Osteoblast (primary cell): Measurements from ENCODE around the gene TECPR1. TPM values are rescaled to one million over a fixed set of nuclear protein-coding genes. Genes with fewer than 3 reads are reported as not detected.

ENCODE experiments used
- DNase-seq: peaks from one replicate; pipeline ENCODE4 v3.0.0; 2011; ENCODE audit warnings: low spot score, mixed read lengths; ENCODE audit not compliant: insufficient read length; ENCODE audit errors: missing footprints
- H2AFZ ChIP-seq: 2 replicates; pipeline ENCODE4 v1.6.0; 2011; ENCODE audit warnings: mild to moderate bottlenecking, low read length
- H3K27ac ChIP-seq: 2 replicates; pipeline ENCODE4 v1.5.1; 2011; ENCODE audit warnings: mild to moderate bottlenecking, low read depth, low read length, moderate library complexity
- H3K27me3 ChIP-seq: 2 replicates; pipeline ENCODE4 v1.6.0; 2012; ENCODE audit warnings: mild to moderate bottlenecking, control low read depth, inconsistent platforms, low read length, moderate library complexity; ENCODE audit not compliant: insufficient read depth
- H3K36me3 ChIP-seq: 2 replicates; pipeline ENCODE4 v1.5.1; 2011; ENCODE audit warnings: mild to moderate bottlenecking, low read length, control low read depth, moderate library complexity; ENCODE audit not compliant: insufficient read depth
- H3K4me1 ChIP-seq: 2 replicates; pipeline ENCODE4 v1.5.1; 2011; ENCODE audit warnings: mild to moderate bottlenecking, low read length, control low read depth, moderate library complexity; ENCODE audit not compliant: insufficient read depth
- H3K4me2 ChIP-seq: 2 replicates; pipeline ENCODE4 v1.6.0; 2011; ENCODE audit warnings: mild to moderate bottlenecking, low read length; ENCODE audit not compliant: insufficient read depth
- H3K4me3 ChIP-seq: fragments of 200-600 bp; sonication (generic); 3 replicates; pipeline ENCODE4 v1.5.1; 2012; ENCODE audit warnings: mild to moderate bottlenecking, low read length, inconsistent platforms; ENCODE audit not compliant: insufficient read depth
- H3K79me2 ChIP-seq: 2 replicates; pipeline ENCODE4 v1.6.0; 2012; ENCODE audit warnings: mild to moderate bottlenecking, low read length, control low read depth, inconsistent platforms; ENCODE audit not compliant: insufficient read depth
- H3K9me3 ChIP-seq: 2 replicates; pipeline ENCODE4 v1.5.1; 2011; ENCODE audit warnings: low read depth, low read length, control low read depth
- H4K20me1 ChIP-seq: 2 replicates; pipeline ENCODE4 v1.6.0; 2012; ENCODE audit warnings: mild to moderate bottlenecking, low read length, control low read depth; ENCODE audit not compliant: insufficient read depth
- total RNA-seq: library from RNA; depleted of rRNA; stranded (reverse); fragments of >200 nt; gene quantifications from 2 replicates; pipeline ENCODE4 v1.2.3, GENCODE V29; 2012
- TF ChIP-seq, protein P1 (sequence below): IDR thresholded peaks from 2 replicates; pipeline ENCODE4 v1.5.1; 2011; ENCODE audit warnings: mild to moderate bottlenecking, low read depth, low read length, moderate library complexity; ENCODE audit errors: extremely low read depth

Gene TECPR1
- total RNA-seq, 1 donor: 20.3 TPM

DNA sequence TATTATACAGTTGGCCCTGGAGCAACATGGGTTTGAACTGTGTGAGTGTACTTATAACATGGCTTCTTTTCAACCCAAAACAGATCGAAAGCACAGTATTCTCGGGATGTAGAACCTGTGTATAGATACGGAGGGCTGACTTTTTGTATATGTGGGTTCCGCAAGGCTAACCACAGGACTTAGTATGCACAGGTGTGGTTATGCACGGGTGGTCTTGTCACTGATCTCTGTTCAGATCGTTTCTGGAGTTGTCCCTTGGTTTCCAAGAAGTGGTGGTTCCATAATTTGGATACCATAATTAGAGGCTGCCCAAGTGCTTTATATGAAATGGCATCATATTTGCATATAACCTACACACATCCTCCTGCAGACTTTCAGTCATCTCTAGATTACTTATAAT, 51.7 kb downstream of the TECPR1 start:
- Histone ChIP-seq H3K9me3 (no peaks in the 10 kb centered on the region), H3K27me3 (no peaks in the 10 kb centered on the region), H3K4me3 (no peak overlapping the region), H3K36me3 (peaks cover 3% of the 10 kb centered on the region), H3K27ac (no peak overlapping the region), H3K79me2 (peaks cover 21% of the 10 kb centered on the region), H3K4me1 (no peaks in the 10 kb centered on the region), H4K20me1 (no peaks in the 10 kb centered on the region), H2AFZ (no peak overlapping the region), H3K4me2 (no peak overlapping the region)
- no peak for DNase-seq
- TF ChIP-seq, protein P1, sequence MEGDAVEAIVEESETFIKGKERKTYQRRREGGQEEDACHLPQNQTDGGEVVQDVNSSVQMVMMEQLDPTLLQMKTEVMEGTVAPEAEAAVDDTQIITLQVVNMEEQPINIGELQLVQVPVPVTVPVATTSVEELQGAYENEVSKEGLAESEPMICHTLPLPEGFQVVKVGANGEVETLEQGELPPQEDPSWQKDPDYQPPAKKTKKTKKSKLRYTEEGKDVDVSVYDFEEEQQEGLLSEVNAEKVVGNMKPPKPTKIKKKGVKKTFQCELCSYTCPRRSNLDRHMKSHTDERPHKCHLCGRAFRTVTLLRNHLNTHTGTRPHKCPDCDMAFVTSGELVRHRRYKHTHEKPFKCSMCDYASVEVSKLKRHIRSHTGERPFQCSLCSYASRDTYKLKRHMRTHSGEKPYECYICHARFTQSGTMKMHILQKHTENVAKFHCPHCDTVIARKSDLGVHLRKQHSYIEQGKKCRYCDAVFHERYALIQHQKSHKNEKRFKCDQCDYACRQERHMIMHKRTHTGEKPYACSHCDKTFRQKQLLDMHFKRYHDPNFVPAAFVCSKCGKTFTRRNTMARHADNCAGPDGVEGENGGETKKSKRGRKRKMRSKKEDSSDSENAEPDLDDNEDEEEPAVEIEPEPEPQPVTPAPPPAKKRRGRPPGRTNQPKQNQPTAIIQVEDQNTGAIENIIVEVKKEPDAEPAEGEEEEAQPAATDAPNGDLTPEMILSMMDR: no peak

GRCh38 chr7:98199131-98199530, 52.9 kb downstream of the TECPR1 start:
- no peak overlapping the region for H3K27ac ChIP-seq
- TF ChIP-seq, protein P1: no peak
- no peak overlapping the region for H2AFZ ChIP-seq
- H3K4me3 ChIP-seq: no peak overlapping the region
- no peaks in the 10 kb centered on the region for H4K20me1 ChIP-seq
- peaks cover 9% of the 10 kb centered on the region for H3K4me1 ChIP-seq
- no peak overlapping the region for H3K4me2 ChIP-seq
- H3K36me3 ChIP-seq: peaks cover 3% of the 10 kb centered on the region
- no peaks in the 10 kb centered on the region for H3K9me3 ChIP-seq
- no peak for DNase-seq
- peaks cover 21% of the 10 kb centered on the region for H3K79me2 ChIP-seq
- H3K27me3 ChIP-seq: no peaks in the 10 kb centered on the region

- no peak overlapping the region for H3K4me2 ChIP-seq
- peak; percentile 25 for DNase-seq
- peaks cover 13% of the 10 kb centered on the region for H3K4me1 ChIP-seq
- peaks cover 21% of the 10 kb centered on the region for H3K79me2 ChIP-seq
- no peak overlapping the region for H2AFZ ChIP-seq
- no peaks in the 10 kb centered on the region for H3K27me3 ChIP-seq
- TF ChIP-seq, protein P1: no peak
- no peaks in the 10 kb centered on the region for H3K9me3 ChIP-seq
- no peak overlapping the region for H3K4me3 ChIP-seq
- H3K27ac ChIP-seq: no peak overlapping the region
- H3K36me3 ChIP-seq: peaks cover 3% of the 10 kb centered on the region
- H4K20me1 ChIP-seq: no peaks in the 10 kb centered on the region
Observed at GRCh38 chr7:98196706-98197605, 55.1 kb downstream of the TECPR1 start.

- no peaks in the 10 kb centered on the region for H3K27me3 ChIP-seq
- no peaks in the 10 kb centered on the region for H4K20me1 ChIP-seq
- no peak overlapping the region for H2AFZ ChIP-seq
- peaks cover 10% of the 10 kb centered on the region for H3K36me3 ChIP-seq
- TF ChIP-seq, protein P1: no peak
- no peak overlapping the region for H3K27ac ChIP-seq
- H3K79me2 ChIP-seq: peaks cover 17% of the 10 kb centered on the region
- H3K4me1 ChIP-seq: peaks cover 13% of the 10 kb centered on the region
- no peak overlapping the region for H3K4me3 ChIP-seq
- peak overlapping the region; percentile 5 for H3K4me2 ChIP-seq
- H3K9me3 ChIP-seq: no peaks in the 10 kb centered on the region
- peak; percentile 87 for DNase-seq
Observed at GRCh38 chr7:98194672-98195457, 57.2 kb downstream of the TECPR1 start.
